IMR-90 (cell line): Measurements from ENCODE around the gene FRS3.

Source experiments
- BHLHE40 ChIP-seq: fragments of 150-350 bp; IDR thresholded peaks from 2 replicates; pipeline ENCODE4 v1.6.1; 2016; ENCODE audit warnings: mild to moderate bottlenecking, low read depth, low read length
- CEBPB ChIP-seq: IDR thresholded peaks from 2 replicates; pipeline ENCODE4 v1.6.1; 2012; ENCODE audit warnings: low read depth, low read length, improper control_type of control experiment
- CHD1 ChIP-seq: IDR thresholded peaks from 2 replicates; pipeline ENCODE4 v1.6.1; 2012; ENCODE audit warnings: low read depth, low read length, improper control_type of control experiment
- CTCF ChIP-seq: conservative IDR thresholded peaks from 2 replicates; pipeline ENCODE4 v1.5.1; 2012; ENCODE audit warnings: mild to moderate bottlenecking, low read depth, low read length, improper control_type of control experiment
- ELK1 ChIP-seq: fragments of 150-350 bp; IDR thresholded peaks from 2 replicates; pipeline ENCODE4 v1.6.1; 2016; ENCODE audit warnings: low read depth, mild to moderate bottlenecking, low read length, moderate library complexity, borderline replicate concordance
- FOS ChIP-seq: fragments of 150-350 bp; IDR thresholded peaks from 2 replicates; pipeline ENCODE4 v1.6.1; 2016; ENCODE audit warnings: low read depth, low read length
- MAZ ChIP-seq: IDR thresholded peaks from 2 replicates; pipeline ENCODE4 v1.6.1; 2012; ENCODE audit warnings: low read depth, mild to moderate bottlenecking, low read length, improper control_type of control experiment, moderate library complexity, borderline replicate concordance
- MXI1 ChIP-seq: IDR thresholded peaks from 2 replicates; pipeline ENCODE4 v1.6.1; 2012; ENCODE audit warnings: low read depth, mild to moderate bottlenecking, low read length, moderate library complexity, borderline replicate concordance
- POLR2A ChIP-seq: IDR thresholded peaks from 2 replicates; pipeline ENCODE4 v1.6.1; 2012; ENCODE audit warnings: mild to moderate bottlenecking, low read depth, low read length
- RAD21 ChIP-seq: IDR thresholded peaks from 2 replicates; pipeline ENCODE4 v1.6.1; 2012; ENCODE audit warnings: low read length, improper control_type of control experiment
- RFX5 ChIP-seq: IDR thresholded peaks from 2 replicates; pipeline ENCODE4 v1.8.0; 2012; ENCODE audit warnings: low read depth, mild to moderate bottlenecking, low read length, moderate library complexity
- SMC3 ChIP-seq: fragments of 150-350 bp; IDR thresholded peaks from 2 replicates; pipeline ENCODE4 v1.6.1; 2016; ENCODE audit warnings: low read depth, mild to moderate bottlenecking, antibody characterized with exemption, low read length, moderate library complexity
- USF2 ChIP-seq: fragments of 150-350 bp; IDR thresholded peaks from 2 replicates; pipeline ENCODE4 v1.6.1; 2017; ENCODE audit warnings: mild to moderate bottlenecking, antibody characterized with exemption, low read length, low read depth

- TF ChIP-seq POLR2A (no peak), USF2 (no peak), CTCF (no peak), BHLHE40 (no peak), ELK1 (no peak), MAZ (no peak), RAD21 (no peak), MXI1 (no peak), CHD1 (no peak), FOS (no peak), CEBPB (no peak), SMC3 (no peak), RFX5 (no peak)
These were observed 10.3 kb downstream of the FRS3 start for GRCh38 chr6:41769376-41769775.
